Esophagus squamous epithelium (tissue), 5 donors: ENCODE results near the gene GIPC2. TPM values are rescaled to one million over a fixed set of nuclear protein-coding genes. Genes with fewer than 3 reads are reported as not detected.

Experiments
- DNase-seq: peaks from one replicate; lab custom pipeline; 2025; lab: John Stamatoyannopoulos, UW
- H3K27ac ChIP-seq, 4 donors: fragments of 200-600 bp; sonication (generic); one replicate each; pipeline ENCODE4 v1.5.1; 2016 to 2019; ENCODE audit warnings: mild to moderate bottlenecking in 1 of 4
- H3K27me3 ChIP-seq, 4 donors: fragments of 200-600 bp; sonication (generic); 1 replicate in 3 of 4; 2 replicates in 1 of 4; pipeline versions ENCODE4 v1.5.1 to v1.6.0; 2017 to 2021; ENCODE audit warnings: antibody characterized with exemption in 1 of 4
- H3K36me3 ChIP-seq, 3 donors: fragments of 200-600 bp; sonication (generic); one replicate each; pipeline ENCODE4 v1.5.1; 2016 to 2019
- H3K4me1 ChIP-seq, 3 donors: fragments of 200-600 bp; sonication (generic); one replicate each; pipeline ENCODE4 v1.5.1; 2017 to 2019
- H3K4me3 ChIP-seq, 4 donors: fragments of 200-600 bp; sonication (generic); 1 replicate in 3 of 4; 2 replicates in 1 of 4; pipeline ENCODE4 v1.5.1; 2016 to 2019; ENCODE audit warnings: mild to moderate bottlenecking in 2 of 4, moderate library complexity in 1 of 4
- H3K9me3 ChIP-seq, 3 donors: fragments of 200-600 bp; sonication (generic); one replicate each; pipeline ENCODE4 v1.5.1; 2016 to 2019
- POLR2A ChIP-seq, 4 donors: fragments of 450-650 bp; IDR thresholded peaks; one replicate each; pipeline ENCODE4 v1.6.1; 2017; ENCODE audit warnings: antibody characterized with exemption in 4 of 4, mild to moderate bottlenecking in 4 of 4, moderate library complexity in 3 of 4
- WGBS, 2 donors: methylation state at CpG; one replicate each; pipeline ENCODE4 v1.1.5; 2018; 5-methylcytosine and 5-hydroxymethylcytosine counted together
- intact Hi-C: fragments of 100-400 bp; cut with DNase I; formaldehyde crosslinking; loops from one replicate; pipeline ENCODE4 v1.15.0; 2022
- total RNA-seq, 4 donors: library from RNA; depleted of rRNA; stranded (reverse); fragments of >200 nt; gene quantifications; one replicate each; pipeline ENCODE4 v1.1.0, GENCODE V29; 2016
- TF ChIP-seq, protein P1 (sequence below), 6 experiments: fragments of 450-650 bp in 4 of 6; fragments of 200-600 bp in 2 of 6; sonication (generic) in 2 of 6; IDR thresholded peaks; one replicate each; pipeline ENCODE4 v1.5.1; 2016 to 2019; ENCODE audit warnings: antibody characterized with exemption in 6 of 6, mild to moderate bottlenecking in 4 of 6, moderate library complexity in 4 of 6
- donor health status: DM: yes; HTN: yes; CAD: no.

The GIPC2 gene
- total RNA-seq, 4 donors from 2014 or later: 2.8 to 4.2 (median 3.7) TPM

DNA sequence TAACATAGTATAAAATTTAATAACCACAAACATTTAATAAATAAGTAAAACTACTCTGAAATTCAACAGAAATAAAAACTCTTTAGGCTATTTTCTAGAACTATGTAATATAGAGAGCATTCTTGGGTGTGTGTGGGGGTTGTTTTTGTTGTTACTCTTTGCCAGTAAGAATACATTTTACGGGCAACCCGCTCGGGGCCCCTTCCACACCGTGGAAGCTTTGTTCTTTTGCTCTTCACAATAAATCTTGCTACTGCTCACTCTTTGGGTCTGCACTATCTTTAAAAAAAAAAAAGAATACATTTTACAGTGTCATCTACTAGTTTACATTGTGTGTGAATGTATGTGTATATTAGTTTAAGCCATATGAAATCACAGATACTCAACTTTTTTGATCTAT, 16.0 kb upstream of the GIPC2 start:
- intact Hi-C loops: no loop called here
- WGBS, 2 donors: 87 to 93% methylated on average over 4 of the region's 4 CpGs
- no peak for TF ChIP-seq POLR2A (IDR thresholded peaks at IDR 0.05)
- TF ChIP-seq, protein P1, sequence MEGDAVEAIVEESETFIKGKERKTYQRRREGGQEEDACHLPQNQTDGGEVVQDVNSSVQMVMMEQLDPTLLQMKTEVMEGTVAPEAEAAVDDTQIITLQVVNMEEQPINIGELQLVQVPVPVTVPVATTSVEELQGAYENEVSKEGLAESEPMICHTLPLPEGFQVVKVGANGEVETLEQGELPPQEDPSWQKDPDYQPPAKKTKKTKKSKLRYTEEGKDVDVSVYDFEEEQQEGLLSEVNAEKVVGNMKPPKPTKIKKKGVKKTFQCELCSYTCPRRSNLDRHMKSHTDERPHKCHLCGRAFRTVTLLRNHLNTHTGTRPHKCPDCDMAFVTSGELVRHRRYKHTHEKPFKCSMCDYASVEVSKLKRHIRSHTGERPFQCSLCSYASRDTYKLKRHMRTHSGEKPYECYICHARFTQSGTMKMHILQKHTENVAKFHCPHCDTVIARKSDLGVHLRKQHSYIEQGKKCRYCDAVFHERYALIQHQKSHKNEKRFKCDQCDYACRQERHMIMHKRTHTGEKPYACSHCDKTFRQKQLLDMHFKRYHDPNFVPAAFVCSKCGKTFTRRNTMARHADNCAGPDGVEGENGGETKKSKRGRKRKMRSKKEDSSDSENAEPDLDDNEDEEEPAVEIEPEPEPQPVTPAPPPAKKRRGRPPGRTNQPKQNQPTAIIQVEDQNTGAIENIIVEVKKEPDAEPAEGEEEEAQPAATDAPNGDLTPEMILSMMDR (IDR thresholded peaks at IDR 0.05): no peak

DNA sequence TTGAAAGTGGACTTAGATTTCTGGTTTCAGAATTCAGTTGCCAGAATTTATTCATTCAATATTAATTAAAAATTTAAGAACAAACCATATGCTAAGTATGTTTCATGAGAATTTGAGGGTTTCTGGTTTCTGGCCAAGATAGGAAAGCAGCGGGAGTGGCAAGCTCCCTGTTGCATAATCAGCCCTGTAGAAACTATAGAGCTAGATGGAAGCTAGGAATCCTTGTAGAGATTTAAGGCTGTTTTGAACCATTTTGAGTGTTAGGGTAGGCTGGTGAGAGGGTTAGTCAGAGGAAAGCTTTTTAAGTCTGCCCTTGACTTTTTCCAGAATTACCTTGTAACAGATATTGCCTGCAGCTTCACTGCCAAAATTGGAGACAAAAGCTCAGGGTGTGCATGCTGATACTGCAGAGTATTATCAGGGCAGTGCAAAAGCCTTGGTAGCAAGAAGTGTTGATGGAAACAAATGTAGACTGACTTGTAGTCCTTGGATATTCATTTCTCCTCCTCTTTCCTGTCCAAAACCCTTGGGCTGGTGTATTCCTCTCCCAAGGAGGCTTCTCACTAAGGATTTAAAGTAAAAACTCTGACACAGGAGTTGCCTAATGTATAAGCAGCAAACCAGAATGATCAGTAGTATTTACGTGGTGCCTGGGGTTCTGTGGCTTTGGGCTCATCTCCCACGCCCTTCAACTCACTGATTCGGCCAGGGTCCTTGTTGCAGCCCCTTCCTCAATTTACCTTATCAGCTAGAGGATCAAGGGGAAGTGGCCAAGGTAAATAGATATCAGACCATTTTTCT, 12.6 kb upstream of the GIPC2 start:
- no peak for DNase-seq
- Histone ChIP-seq H3K4me3 (no peak overlapping the region), H3K36me3 (no peaks in the 10 kb centered on the region), H3K9me3 (no peaks in the 10 kb centered on the region), H3K27me3 (no peaks in the 10 kb centered on the region), H3K27ac (peak overlapping the region; percentile 67 to 78 (median 73)), H3K4me1 (peaks cover 4 to 20% (median 9%) of the 10 kb centered on the region in 3 donors)
- WGBS, 2 donors: 36 to 57% methylated on average over 4 of the region's 4 CpGs
- intact Hi-C loops: no loop called here
- no peak for TF ChIP-seq POLR2A (IDR thresholded peaks at IDR 0.05)
- TF ChIP-seq, protein P1 (IDR thresholded peaks at IDR 0.05): no peak

More for the DNA sequence above, 16.0 kb upstream of the GIPC2 start:
- no peaks in the 10 kb centered on the region for H3K9me3 ChIP-seq
- no peak overlapping the region for H3K27ac ChIP-seq
- peaks cover 4 to 15% (median 9%) of the 10 kb centered on the region in 3 donors for H3K4me1 ChIP-seq
- no peak for DNase-seq
- H3K4me3 ChIP-seq: no peak overlapping the region
- no peaks in the 10 kb centered on the region for H3K27me3 ChIP-seq
- H3K36me3 ChIP-seq: no peaks in the 10 kb centered on the region

DNA sequence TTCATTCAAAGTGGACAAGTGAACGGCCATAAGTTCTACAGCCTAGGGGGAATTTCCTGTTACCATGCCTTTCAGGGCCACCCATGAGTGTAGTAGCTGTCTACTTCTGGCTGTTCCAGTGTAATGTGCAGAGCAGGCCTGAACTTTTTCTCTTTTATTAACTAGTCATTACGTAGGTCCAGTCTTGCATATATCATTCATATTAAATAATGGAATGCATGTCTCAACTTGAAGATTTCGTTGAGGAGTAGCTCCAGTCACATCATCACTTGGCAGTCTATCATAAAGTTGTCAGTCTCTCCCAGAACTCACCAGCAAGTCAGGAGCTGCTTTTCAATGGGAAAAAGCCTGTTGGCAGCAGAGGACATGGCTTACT, 12.0 kb upstream of the GIPC2 start:
- DNase-seq: no peak

DNA sequence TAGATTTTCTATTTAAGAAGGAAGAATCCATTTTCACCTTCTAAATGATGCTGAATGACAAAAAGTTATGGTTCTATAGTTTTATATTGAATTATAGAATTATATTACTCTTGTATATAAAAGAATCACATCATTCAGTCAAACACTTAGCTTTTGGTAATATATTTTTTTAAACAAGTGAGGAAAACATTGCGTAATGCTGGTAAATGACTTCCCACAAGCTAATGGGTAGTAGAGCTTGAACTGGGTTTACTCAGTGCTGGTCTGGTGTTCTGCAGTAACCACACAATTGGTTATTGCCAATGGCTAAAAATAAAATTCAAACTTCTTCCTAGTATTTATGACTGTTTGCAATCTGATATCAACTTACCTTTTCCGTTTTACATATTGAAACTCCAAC, 10.6 kb upstream of the GIPC2 start:
- WGBS, 2 donors: 88 to 95% methylated on average over 2 of the region's 2 CpGs
- peaks cover 4 to 26% (median 9%) of the 10 kb centered on the region in 3 donors for H3K4me1 ChIP-seq
- no peak overlapping the region for H3K4me3 ChIP-seq
- H3K36me3 ChIP-seq: no peaks in the 10 kb centered on the region
- no peaks in the 10 kb centered on the region for H3K9me3 ChIP-seq
- intact Hi-C loops: no loop called here
- no peaks in the 10 kb centered on the region for H3K27me3 ChIP-seq
- TF ChIP-seq, protein P1 (IDR thresholded peaks at IDR 0.05): no peak
- no peak for TF ChIP-seq POLR2A (IDR thresholded peaks at IDR 0.05)
- H3K27ac ChIP-seq: no peak overlapping the region
- DNase-seq: no peak

More for the DNA sequence above, 12.0 kb upstream of the GIPC2 start:
- Histone ChIP-seq H3K27me3 (no peaks in the 10 kb centered on the region), H3K4me3 (no peak overlapping the region), H3K27ac (peak overlapping the region; percentile 67 to 78 (median 73)), H3K36me3 (no peaks in the 10 kb centered on the region), H3K9me3 (no peaks in the 10 kb centered on the region), H3K4me1 (peaks cover 4 to 24% (median 9%) of the 10 kb centered on the region in 3 donors)
- intact Hi-C loops: no loop called here
- TF ChIP-seq, protein P1 (IDR thresholded peaks at IDR 0.05): no peak
- TF ChIP-seq POLR2A (IDR thresholded peaks at IDR 0.05): no peak
- WGBS, 2 donors: 44 to 48% methylated on average over 3 of the region's 3 CpGs

DNA sequence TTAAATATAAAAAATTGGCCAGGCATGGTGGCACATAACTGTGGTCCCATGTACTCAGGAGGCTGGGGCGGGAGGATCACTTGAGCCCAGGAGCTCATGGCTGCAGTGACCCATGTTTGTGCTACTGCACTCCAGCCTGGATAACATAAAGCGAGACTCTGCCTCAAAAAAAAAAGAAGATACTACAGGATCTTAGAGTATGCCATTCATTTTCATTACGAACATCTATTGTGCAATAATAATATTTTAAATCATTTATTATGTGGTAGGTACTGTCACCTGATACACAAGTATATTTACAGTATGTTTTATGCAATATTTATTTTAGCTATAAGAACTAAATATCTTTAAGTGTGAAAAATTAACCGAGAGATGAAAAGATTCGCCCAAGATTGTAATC, 9.3 kb upstream of the GIPC2 start:
- no peak overlapping the region for H3K4me3 ChIP-seq
- intact Hi-C loops: no loop called here
- TF ChIP-seq POLR2A (IDR thresholded peaks at IDR 0.05): no peak
- TF ChIP-seq, protein P1 (IDR thresholded peaks at IDR 0.05): no peak
- no peaks in the 10 kb centered on the region for H3K27me3 ChIP-seq
- no peaks in the 10 kb centered on the region for H3K9me3 ChIP-seq
- DNase-seq: no peak
- no peaks in the 10 kb centered on the region for H3K36me3 ChIP-seq
- peaks cover 4 to 32% (median 9%) of the 10 kb centered on the region in 3 donors for H3K4me1 ChIP-seq
- 74 to 77% methylated on average over 5 of the region's 5 CpGs for WGBS, 2 donors
- H3K27ac ChIP-seq: no peak overlapping the region
